ENCODE data around the gene PCSK7.

The PCSK7 gene

GRCh38 chr11:117180661-117181585 lies 51.0 kb downstream of the PCSK7 start:
- in situ Hi-C loops (cut with HindIII; ENCODE audit: low pct_ligation_motif_present, low sequenced_read_pairs) = no loop called here
- peak; percentile 92 for TF ChIP-seq CTCF (IDR thresholded peaks at IDR 0.05; ENCODE audit: low read depth, low read length, missing control alignments)
- peaks cover 18% of the 10 kb centered on the region for H3K36me3 ChIP-seq (replicated peaks)
- H3K27me3 ChIP-seq (replicated peaks) = no peaks in the 10 kb centered on the region
- H3K4me3 ChIP-seq (ENCODE audit: low read depth, low read length) = no peak overlapping the region
- DNase-seq = peak; percentile 64
- H3K27ac ChIP-seq = no peak overlapping the region

GRCh38 chr11:117180020-117180419 lies 51.9 kb downstream of the PCSK7 start:
- in situ Hi-C loops (cut with HindIII; ENCODE audit: low pct_ligation_motif_present, low sequenced_read_pairs) = no loop called here
- no peak for TF ChIP-seq CTCF (IDR thresholded peaks at IDR 0.05; ENCODE audit: low read depth, low read length, missing control alignments)
- Histone ChIP-seq H3K36me3 (replicated peaks) (peaks cover 14% of the 10 kb centered on the region), H3K27me3 (replicated peaks) (no peaks in the 10 kb centered on the region), H3K27ac (no peak overlapping the region), H3K4me3 (ENCODE audit: low read depth, low read length) (peak overlapping the region; percentile 79)
- no peak for DNase-seq

GRCh38 chr11:117179048-117179999 lies 52.5 kb downstream of the PCSK7 start:
- in situ Hi-C loops (cut with HindIII; ENCODE audit: low pct_ligation_motif_present, low sequenced_read_pairs) = no loop called here
- Histone ChIP-seq H3K27ac (peak overlapping the region; percentile 23), H3K4me3 (ENCODE audit: low read depth, low read length) (peak overlapping the region; percentile 79), H3K36me3 (replicated peaks) (peaks cover 14% of the 10 kb centered on the region), H3K27me3 (replicated peaks) (no peaks in the 10 kb centered on the region)
- TF ChIP-seq CTCF (IDR thresholded peaks at IDR 0.05; ENCODE audit: low read depth, low read length, missing control alignments) = no peak
- no peak for DNase-seq

- DNase-seq = peak; percentile 92
- peak within 1 kb of the TSS; percentile 79 for H3K4me3 ChIP-seq (ENCODE audit: low read depth, low read length)
- peaks cover 9% of the 10 kb centered on the region for H3K36me3 ChIP-seq (replicated peaks)
- no peaks in the 10 kb centered on the region for H3K27me3 ChIP-seq (replicated peaks)
- in situ Hi-C loops (cut with HindIII; ENCODE audit: low pct_ligation_motif_present, low sequenced_read_pairs) = no loop called here
- no peak for TF ChIP-seq CTCF (IDR thresholded peaks at IDR 0.05; ENCODE audit: low read depth, low read length, missing control alignments)
- peak within 1 kb of the TSS; percentile 30 for H3K27ac ChIP-seq
These were observed 53.5 kb downstream of the PCSK7 start, which contains the start of gene SIDT2 for GRCh38 chr11:117178210-117179034. Gene SIDT2 (plus strand): TSS chr11:117178743. CDS start chr11:117179264, 521 bp downstream.

GRCh38 chr11:117177534-117178209 lies 54.2 kb downstream of the PCSK7 start:
- in situ Hi-C loops (cut with HindIII; ENCODE audit: low pct_ligation_motif_present, low sequenced_read_pairs) = no loop called here
- H3K27me3 ChIP-seq (replicated peaks) = no peaks in the 10 kb centered on the region

More at GRCh38 chr11:117177534-117178209, 54.2 kb downstream of the PCSK7 start:
- peaks cover 6% of the 10 kb centered on the region for H3K36me3 ChIP-seq (replicated peaks)
- H3K4me3 ChIP-seq (ENCODE audit: low read depth, low read length) = peak overlapping the region; percentile 79
- no peak for DNase-seq
- H3K27ac ChIP-seq = peak overlapping the region; percentile 30
- TF ChIP-seq CTCF (IDR thresholded peaks at IDR 0.05; ENCODE audit: low read depth, low read length, missing control alignments) = no peak
